ENCODE measurements around the gene JPH3.
A peak's percentile ranks its signal among the peaks of the same experiment; 100 is the strongest.
"Not testable (repeated sequence)": the region's sequence is repeated elsewhere in the genome, so short reads cannot be mapped to it uniquely, and the experiment has no call there.

The JPH3 gene

GRCh38 chr16:87657621-87658192 lies 55.4 kb downstream of the JPH3 start:
- DNase-seq, result no peak

GRCh38 chr16:87658564-87659225 lies 56.4 kb downstream of the JPH3 start:
- no peak for DNase-seq

GRCh38 chr16:87661561-87661960 lies 59.3 kb downstream of the JPH3 start:
- DNase-seq, result peak; percentile 43

- DNase-seq, result no peak
Observed at GRCh38 chr16:87662254-87663204, 60.2 kb downstream of the JPH3 start.

GRCh38 chr16:87664792-87665191 lies 62.5 kb downstream of the JPH3 start:
- no peak for DNase-seq

- no peak for DNase-seq
Observed at GRCh38 chr16:87665193-87665592, 62.9 kb downstream of the JPH3 start.

- DNase-seq, result no peak
Observed at GRCh38 chr16:87666919-87667318, 64.6 kb downstream of the JPH3 start.

GRCh38 chr16:87667443-87667842 lies 65.1 kb downstream of the JPH3 start:
- DNase-seq, result no peak

GRCh38 chr16:87667946-87668345 lies 65.6 kb downstream of the JPH3 start:
- no peak for DNase-seq

GRCh38 chr16:87669672-87670071 lies 67.4 kb downstream of the JPH3 start:
- no peak for DNase-seq

GRCh38 chr16:87671221-87671620 lies 68.9 kb downstream of the JPH3 start:
- no peak for DNase-seq

GRCh38 chr16:87671715-87672270 lies 69.5 kb downstream of the JPH3 start:
- DNase-seq, result no peak

GRCh38 chr16:87674419-87674818 lies 72.1 kb downstream of the JPH3 start:
- DNase-seq, result no peak

- DNase-seq, result no peak
Observed at GRCh38 chr16:87675111-87675719, 72.9 kb downstream of the JPH3 start.

- no peak for DNase-seq
Observed at GRCh38 chr16:87677830-87678229, 75.5 kb downstream of the JPH3 start.

GRCh38 chr16:87678618-87679017 lies 76.3 kb downstream of the JPH3 start:
- DNase-seq, result no peak

GRCh38 chr16:87679593-87680271 lies 77.4 kb downstream of the JPH3 start:
- no peak for DNase-seq

GRCh38 chr16:87680272-87680644 lies 78.0 kb downstream of the JPH3 start:
- no peak for DNase-seq

- not testable (repeated sequence) for DNase-seq
Observed at GRCh38 chr16:87681051-87681602, 78.8 kb downstream of the JPH3 start.

- peak; percentile 75 for DNase-seq
Observed at GRCh38 chr16:87681981-87682570, 79.8 kb downstream of the JPH3 start.

GRCh38 chr16:87682852-87683399 lies 80.6 kb downstream of the JPH3 start:
- no peak for DNase-seq

All from fibroblast of upper back skin (primary cell).